HUES48 (cell line): ENCODE data around the gene PANK4.
"Not testable (repeated sequence)": the region's sequence is repeated elsewhere in the genome, so short reads cannot be mapped to it uniquely, and the experiment has no call there.

Source experiments
- H3K27ac ChIP-seq: one replicate; pipeline ENCODE4 v1.7.0; 2013; ENCODE audit warnings: low read depth, low read length, inconsistent platforms
- H3K27me3 ChIP-seq: 2 replicates; pipeline ENCODE4 v1.6.1; 2013; ENCODE audit warnings: mild to moderate bottlenecking, low read length; ENCODE audit not compliant: control insufficient read depth, insufficient read depth
- H3K36me3 ChIP-seq: 2 replicates; pipeline ENCODE4 v1.6.1; 2013; ENCODE audit warnings: low read length; ENCODE audit not compliant: control insufficient read depth, insufficient read depth
- H3K4me1 ChIP-seq: 2 replicates; pipeline ENCODE4 v1.6.1; 2013; ENCODE audit warnings: mild to moderate bottlenecking, low read length; ENCODE audit not compliant: control insufficient read depth, insufficient read depth
- H3K4me3 ChIP-seq: 2 replicates; pipeline ENCODE4 v1.5.1; 2013; ENCODE audit warnings: mild to moderate bottlenecking, low read depth, low read length
- H3K9ac ChIP-seq: 2 replicates; pipeline ENCODE4 v1.6.1; 2013; ENCODE audit warnings: mild to moderate bottlenecking, low read depth, low read length, moderate library complexity
- H3K9me3 ChIP-seq: 2 replicates; pipeline ENCODE4 v1.6.1; 2013; ENCODE audit warnings: low read length; ENCODE audit not compliant: control insufficient read depth, insufficient read depth

Gene PANK4

GRCh38 chr1:2557482-2558400, 31.3 kb upstream of the PANK4 start:
- no peak overlapping the region for H3K9ac ChIP-seq
- peaks cover 10% of the 10 kb centered on the region for H3K4me1 ChIP-seq
- H3K36me3 ChIP-seq, result no peaks in the 10 kb centered on the region
- no peaks in the 10 kb centered on the region for H3K9me3 ChIP-seq
- no peak overlapping the region for H3K4me3 ChIP-seq
- no peaks in the 10 kb centered on the region for H3K27me3 ChIP-seq
- no peak overlapping the region for H3K27ac ChIP-seq

DNA sequence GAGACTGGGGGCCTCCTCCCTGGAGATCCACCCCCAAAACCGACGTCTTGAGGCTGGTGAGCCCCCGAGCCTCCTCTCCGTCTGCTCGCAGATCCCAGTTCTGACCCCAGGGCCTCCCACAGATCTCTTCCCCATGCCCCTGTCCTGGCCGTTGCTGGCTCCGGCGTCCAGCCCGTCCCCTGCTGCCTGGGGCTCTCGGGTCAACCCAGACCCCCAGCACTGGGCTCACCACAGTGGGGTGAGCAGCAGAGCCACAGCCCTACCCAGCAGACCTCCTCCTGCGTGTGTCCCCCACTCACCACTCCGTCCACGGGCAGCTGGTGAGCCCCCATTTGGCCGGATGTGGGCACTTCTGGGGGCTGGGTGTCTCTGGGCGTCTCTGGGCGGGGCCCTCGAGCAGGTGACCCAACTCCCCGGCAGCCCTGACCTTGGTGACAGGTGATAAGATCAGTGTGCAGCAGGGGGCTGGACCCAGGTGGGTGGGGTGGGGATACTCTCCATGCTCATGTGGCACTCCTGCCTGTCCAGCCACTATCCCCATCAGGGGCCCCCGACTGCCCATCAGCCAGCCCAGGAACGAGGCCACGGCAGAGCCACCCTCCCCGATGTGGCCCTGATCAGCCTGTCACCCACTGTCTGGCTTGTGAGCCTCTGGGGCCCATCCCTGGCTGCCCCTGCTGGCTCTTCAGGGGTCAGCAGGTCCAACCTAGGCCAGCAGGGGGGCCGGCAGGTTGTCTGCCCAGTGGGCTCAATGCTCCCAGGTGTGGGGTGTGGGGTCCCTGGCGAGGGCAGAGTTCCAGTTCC, 30.5 kb upstream of the PANK4 start:
- Histone ChIP-seq H3K4me1 (peaks cover 10% of the 10 kb centered on the region), H3K9me3 (no peaks in the 10 kb centered on the region), H3K9ac (no peak overlapping the region), H3K36me3 (no peaks in the 10 kb centered on the region), H3K27ac (no peak overlapping the region), H3K27me3 (no peaks in the 10 kb centered on the region), H3K4me3 (no peak overlapping the region)

DNA sequence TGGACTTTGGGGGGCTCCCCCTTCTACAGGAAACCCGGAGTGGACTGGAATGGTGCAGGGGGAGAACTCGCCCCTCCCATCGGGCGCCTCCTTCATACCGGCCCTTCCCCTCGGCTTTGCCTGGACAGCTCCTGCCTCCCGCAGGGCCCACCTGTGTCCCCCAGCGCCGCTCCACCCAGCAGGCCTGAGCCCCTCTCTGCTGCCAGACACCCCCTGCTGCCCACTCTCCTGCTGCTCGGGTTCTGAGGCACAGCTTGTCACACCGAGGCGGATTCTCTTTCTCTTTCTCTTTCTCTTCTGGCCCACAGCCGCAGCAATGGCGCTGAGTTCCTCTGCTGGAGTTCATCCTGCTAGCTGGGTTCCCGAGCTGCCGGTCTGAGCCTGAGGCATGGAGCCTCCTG, 29.9 kb upstream of the PANK4 start, which contains the start of gene TNFRSF14:
TSS of gene TNFRSF14 (plus strand) at position 95 of the 401 bp plus-strand sequence. CDS start at position 389, 294 bp downstream.
- no peak within 1 kb of the TSS for H3K4me3 ChIP-seq

DNA sequence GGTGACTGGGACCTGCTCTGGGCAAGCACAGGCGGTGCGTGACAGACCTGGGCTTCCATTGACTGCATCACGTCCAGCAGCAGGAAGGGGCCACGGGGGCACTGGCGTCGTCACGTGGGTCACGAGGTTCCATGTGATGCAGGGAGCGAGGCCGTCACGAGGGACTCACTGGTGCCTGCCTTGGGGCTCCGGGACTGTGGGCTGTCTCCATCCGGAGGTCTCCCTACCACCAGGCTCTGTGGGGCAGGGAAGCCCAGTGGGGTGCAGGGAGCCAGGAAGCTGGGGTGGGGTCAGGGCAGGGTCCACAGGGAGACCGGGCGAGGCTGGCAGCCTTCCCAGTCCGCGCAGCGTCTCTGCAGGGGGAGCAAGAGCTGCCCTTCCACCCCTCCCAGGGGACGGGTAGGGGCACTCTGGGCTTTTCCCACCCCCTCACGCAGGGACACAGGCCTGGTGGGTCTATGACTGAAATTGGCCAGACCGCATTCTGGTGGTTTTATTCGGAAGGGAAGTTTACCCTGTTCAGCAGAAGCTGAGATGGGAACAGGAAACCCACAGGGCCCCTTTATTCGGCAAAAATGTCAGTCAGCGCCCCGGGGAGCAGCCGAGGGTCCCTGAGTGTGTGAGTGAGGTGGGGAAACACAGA, 29.4 kb upstream of the PANK4 start:
- no peak overlapping the region for H3K9ac ChIP-seq
- H3K4me1 ChIP-seq, result peaks cover 10% of the 10 kb centered on the region
- H3K4me3 ChIP-seq, result no peak overlapping the region
- no peak overlapping the region for H3K27ac ChIP-seq
- no peaks in the 10 kb centered on the region for H3K9me3 ChIP-seq
- no peaks in the 10 kb centered on the region for H3K36me3 ChIP-seq
- H3K27me3 ChIP-seq, result no peaks in the 10 kb centered on the region

More for the DNA sequence above, 29.9 kb upstream of the PANK4 start, which contains the start of gene TNFRSF14:
- Histone ChIP-seq H3K27me3 (no peaks in the 10 kb centered on the region), H3K4me1 (peaks cover 10% of the 10 kb centered on the region), H3K27ac (no peak within 1 kb of the TSS), H3K9ac (no peak within 1 kb of the TSS), H3K36me3 (no peaks in the 10 kb centered on the region), H3K9me3 (no peaks in the 10 kb centered on the region)

DNA sequence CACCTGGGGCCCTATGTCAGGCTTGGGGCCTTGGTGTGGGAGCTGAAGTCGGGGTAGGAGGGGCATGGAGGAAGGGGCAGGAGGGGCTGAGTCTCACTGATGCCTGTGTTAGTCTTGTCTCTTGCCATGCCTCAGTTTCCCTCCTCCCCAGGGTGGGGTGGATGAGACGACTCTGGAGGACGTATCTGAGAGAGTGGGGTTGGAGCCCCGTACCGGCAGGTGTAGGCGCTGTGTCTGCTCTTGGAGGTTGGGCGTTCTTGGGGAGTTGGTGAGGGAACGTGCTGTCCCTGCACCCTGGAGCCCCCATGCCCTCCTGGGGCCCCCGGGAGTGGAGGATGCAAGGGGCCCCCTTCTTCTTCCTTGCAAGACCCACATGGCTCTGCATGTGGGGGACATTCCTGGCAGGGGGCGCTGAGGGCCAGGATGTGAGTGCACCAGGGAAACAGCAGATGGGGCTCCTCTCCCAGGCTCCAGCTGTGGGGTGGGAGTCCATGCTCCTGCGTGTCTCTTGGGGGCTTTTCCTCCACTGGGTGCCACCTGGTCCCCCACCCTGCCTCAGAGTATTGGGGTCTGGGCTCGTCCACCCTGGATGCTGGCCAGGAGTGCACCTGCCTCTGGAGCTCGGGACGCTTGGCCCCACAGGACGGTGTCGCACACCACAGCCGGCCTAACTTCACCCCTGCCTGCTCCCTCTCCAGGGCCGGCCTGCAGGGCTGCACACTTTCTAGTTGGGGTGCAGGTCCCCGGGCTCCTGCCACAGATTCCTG, 28.4 kb upstream of the PANK4 start:
- Histone ChIP-seq H3K27ac (no peak overlapping the region), H3K4me1 (peaks cover 10% of the 10 kb centered on the region), H3K36me3 (no peaks in the 10 kb centered on the region), H3K4me3 (no peak overlapping the region), H3K9me3 (no peaks in the 10 kb centered on the region), H3K27me3 (no peaks in the 10 kb centered on the region), H3K9ac (no peak overlapping the region)

DNA sequence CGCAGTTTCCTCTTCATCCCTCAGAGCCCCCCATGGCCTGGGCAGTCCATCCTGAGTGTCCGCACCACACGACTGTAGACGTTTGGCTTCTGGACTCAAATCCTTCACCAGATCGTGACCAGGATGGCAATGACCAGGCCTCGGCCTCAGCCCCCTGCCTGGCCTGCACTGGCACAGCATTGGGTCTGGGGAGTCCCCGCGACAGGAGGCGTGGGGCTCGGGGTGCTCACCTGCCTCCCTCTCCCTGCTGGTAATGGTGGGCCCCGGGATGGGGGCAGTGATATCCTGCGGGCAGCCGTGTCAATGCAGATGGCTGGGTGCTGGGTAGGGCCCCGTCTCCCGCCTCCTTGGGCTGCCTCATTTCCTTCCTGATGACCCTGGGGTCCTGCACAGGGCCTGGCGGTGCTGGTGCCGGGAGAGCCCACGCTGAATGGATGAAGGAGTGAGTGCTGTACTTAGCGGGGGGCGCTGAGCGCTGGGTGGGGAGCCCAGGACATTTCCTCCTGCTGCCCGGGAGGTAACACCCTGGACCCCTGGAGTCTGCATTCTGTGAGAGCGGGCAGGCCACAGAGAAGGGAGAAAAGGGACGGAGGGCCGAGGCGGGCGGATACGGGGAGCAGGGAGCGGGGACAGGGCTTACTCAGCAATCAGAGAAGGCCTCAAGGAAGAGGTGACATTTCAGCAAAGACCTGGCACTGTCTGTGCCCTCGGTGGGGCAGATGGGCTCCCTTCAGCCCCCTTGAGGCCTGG, 27.6 kb upstream of the PANK4 start:
- H3K4me1 ChIP-seq, result peaks cover 10% of the 10 kb centered on the region
- no peak overlapping the region for H3K4me3 ChIP-seq
- no peaks in the 10 kb centered on the region for H3K9me3 ChIP-seq
- H3K36me3 ChIP-seq, result no peaks in the 10 kb centered on the region
- H3K27me3 ChIP-seq, result no peaks in the 10 kb centered on the region
- H3K9ac ChIP-seq, result no peak overlapping the region
- no peak overlapping the region for H3K27ac ChIP-seq

GRCh38 chr1:2553076-2553475, 26.7 kb upstream of the PANK4 start:
- H3K27ac ChIP-seq, H3K9ac ChIP-seq, H3K4me3 ChIP-seq, H3K9me3 ChIP-seq, H3K27me3 ChIP-seq, H3K36me3 ChIP-seq: not testable (repeated sequence)
- peaks cover 14% of the 10 kb centered on the region for H3K4me1 ChIP-seq

- Histone ChIP-seq H3K4me1 (peaks cover 20% of the 10 kb centered on the region), H3K4me3 (no peak overlapping the region), H3K9ac (no peak overlapping the region), H3K36me3 (no peaks in the 10 kb centered on the region), H3K27me3 (no peaks in the 10 kb centered on the region), H3K27ac (no peak overlapping the region), H3K9me3 (no peaks in the 10 kb centered on the region)
Measured at GRCh38 chr1:2552189-2552588, 25.8 kb upstream of the PANK4 start.

DNA sequence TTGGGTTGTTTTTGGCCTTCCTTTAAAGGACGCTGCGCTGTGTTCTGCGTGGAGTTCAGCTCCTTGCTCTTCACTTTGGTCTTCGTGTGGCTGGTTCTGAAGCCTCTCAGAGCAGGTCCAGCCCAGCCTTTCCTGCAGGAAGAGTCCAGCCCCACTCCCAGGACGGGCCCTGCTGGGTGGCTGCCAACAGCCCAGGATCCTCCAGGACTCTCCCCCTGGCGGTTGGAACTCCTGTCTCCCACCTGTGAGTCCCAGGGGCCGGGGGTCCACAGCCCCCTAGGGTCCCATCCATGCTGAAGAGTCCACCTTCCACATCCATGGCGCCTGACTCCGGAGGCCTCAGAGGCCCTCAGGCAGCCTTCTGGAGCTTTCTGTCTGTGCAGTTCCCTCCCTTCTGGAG, 25.1 kb upstream of the PANK4 start:
- H3K27ac ChIP-seq, result not testable (repeated sequence)
- H3K4me1 ChIP-seq, result peaks cover 18% of the 10 kb centered on the region

More for the DNA sequence above, 25.1 kb upstream of the PANK4 start:
- H3K27me3 ChIP-seq, H3K36me3 ChIP-seq, H3K9ac ChIP-seq, H3K9me3 ChIP-seq, H3K4me3 ChIP-seq: not testable (repeated sequence)
